ENCODE measurements around the gene DAZAP2. TPM values are rescaled to one million over a fixed set of nuclear protein-coding genes. Genes with fewer than 3 reads are reported as not detected.

The DAZAP2 gene
- total and polyA plus RNA-seq, 9 of the 15 experiments (the other 6 are each of a cell fraction or from before 2014, with no cell fraction given): 116 to 668 (median 227) TPM

DNA sequence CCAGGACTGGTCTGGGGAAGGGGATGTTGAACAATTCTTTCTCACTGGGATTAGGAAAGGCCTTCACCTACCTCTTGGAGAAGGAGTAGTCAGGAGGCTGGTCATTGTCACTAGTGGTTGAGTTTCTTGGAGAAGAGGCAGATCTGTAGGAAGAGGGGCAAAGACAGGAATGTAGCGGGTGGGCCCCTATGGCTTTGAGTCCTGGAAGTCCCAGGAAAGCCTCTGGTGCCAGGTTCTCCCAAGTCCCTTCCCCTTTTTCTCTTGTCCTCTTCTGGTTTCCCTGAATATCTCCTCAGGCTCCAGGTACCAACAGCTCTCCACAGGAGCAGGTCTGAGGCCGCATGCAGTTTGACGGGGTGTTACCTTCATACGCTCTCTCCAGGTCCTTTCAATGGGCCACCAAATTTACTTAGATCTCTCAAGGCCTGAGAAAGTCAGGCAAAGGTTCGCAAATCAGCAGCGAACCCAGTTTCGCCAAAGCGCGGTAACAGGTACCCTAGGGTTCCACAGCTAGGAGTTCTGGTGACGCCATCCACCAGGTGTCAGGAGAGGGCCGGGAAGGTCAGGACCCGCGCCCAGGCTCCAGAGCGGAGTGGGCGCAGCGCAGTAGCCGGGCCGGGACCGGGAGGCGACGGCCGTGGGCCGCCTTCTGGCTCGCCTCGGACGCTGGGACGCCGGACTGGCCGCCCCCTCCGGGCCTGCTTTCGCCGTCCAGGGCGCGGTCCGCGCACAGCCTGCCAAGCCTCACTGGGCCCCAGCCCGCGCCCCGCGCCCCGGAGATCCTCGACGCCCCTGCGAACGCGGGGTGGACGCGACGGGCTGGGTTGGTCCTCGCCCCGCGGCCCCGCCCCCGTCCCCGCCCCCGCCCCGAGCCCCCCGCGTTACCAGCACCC is 30.8 kb downstream of the DAZAP2 start (continued):
- TF ChIP-seq REST (IDR thresholded peaks at IDR 0.05; ENCODE audit: borderline replicate concordance) (peak; percentile 88), REST (CRISPR knock-in tag; IDR thresholded peaks at IDR 0.05; ENCODE audit: low read depth) (no peak), NFXL1 (CRISPR knock-in tag; IDR thresholded peaks at IDR 0.05) (no peak), MCM3 (IDR thresholded peaks at IDR 0.05) (no peak), CSDE1 (IDR thresholded peaks at IDR 0.05) (no peak), ZNF740 (CRISPR knock-in tag; IDR thresholded peaks at IDR 0.05) (no peak), ZNF740 (tag; IDR thresholded peaks at IDR 0.05) (no peak), ZNF280A (IDR thresholded peaks at IDR 0.05; ENCODE audit: low read depth, partially characterized antibody) (no peak), ARID2 (IDR thresholded peaks at IDR 0.05) (0 out of 2 replicates have a peak, but pooled peaks have one; percentile 41), ETS1 (conservative IDR thresholded peaks at IDR 0.05; ENCODE audit: control insufficient read depth, low read depth, low read length) (0 out of 2 replicates have a peak, but pooled peaks have one; percentile 29), ZFP36 (IDR thresholded peaks at IDR 0.05; ENCODE audit: low read depth, low read length, partially characterized antibody) (no peak), ILK (tag; IDR thresholded peaks at IDR 0.05; ENCODE audit: borderline replicate concordance, low read depth) (no peak), HDGF (IDR thresholded peaks at IDR 0.05) (0 out of 2 replicates have a peak, but pooled peaks have one; percentile 51)
- TF ChIP-seq, protein P1, sequence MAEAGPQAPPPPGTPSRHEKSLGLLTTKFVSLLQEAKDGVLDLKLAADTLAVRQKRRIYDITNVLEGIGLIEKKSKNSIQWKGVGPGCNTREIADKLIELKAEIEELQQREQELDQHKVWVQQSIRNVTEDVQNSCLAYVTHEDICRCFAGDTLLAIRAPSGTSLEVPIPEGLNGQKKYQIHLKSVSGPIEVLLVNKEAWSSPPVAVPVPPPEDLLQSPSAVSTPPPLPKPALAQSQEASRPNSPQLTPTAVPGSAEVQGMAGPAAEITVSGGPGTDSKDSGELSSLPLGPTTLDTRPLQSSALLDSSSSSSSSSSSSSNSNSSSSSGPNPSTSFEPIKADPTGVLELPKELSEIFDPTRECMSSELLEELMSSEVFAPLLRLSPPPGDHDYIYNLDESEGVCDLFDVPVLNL (CRISPR knock-in tag; IDR thresholded peaks at IDR 0.05; ENCODE audit: low read depth): 0 out of 2 replicates have a peak, but pooled peaks have one; percentile 18

All from K562 (cell line).